ENCODE data around the gene STK10.
"Not testable (repeated sequence)": the region's sequence is repeated elsewhere in the genome, so short reads cannot be mapped to it uniquely, and the experiment has no call there.

Gene STK10

GRCh38 chr5:172166030-172166826, 21.8 kb downstream of the STK10 start:
- DNase-seq (ENCODE audit: low read depth, low spot score), result no peak

GRCh38 chr5:172165465-172165864, 22.6 kb downstream of the STK10 start:
- no peak for DNase-seq (ENCODE audit: low read depth, low spot score)

DNA sequence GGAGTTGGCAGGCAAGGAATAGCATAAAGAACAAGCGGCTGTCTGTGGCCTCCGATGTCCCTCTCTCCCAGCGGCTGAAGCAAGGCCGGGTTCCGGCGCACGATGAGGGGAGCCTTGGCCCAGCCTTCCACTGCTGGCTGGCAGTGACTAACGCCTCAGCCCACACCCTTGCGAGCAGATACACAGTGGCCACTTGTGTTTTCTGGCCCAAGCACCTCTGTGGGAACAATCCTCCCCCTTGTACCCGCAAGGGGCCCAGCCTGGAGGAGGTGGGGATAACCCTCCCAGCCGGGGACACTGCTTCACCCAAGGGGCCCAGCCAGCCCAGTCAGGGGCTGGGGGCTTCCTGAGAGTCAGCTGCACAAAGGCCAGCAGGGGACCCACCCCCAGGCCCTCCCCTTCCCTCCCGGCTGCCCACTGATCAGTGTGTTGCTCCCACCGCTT, 23.2 kb downstream of the STK10 start:
- no peak for DNase-seq (ENCODE audit: low read depth, low spot score)

DNA sequence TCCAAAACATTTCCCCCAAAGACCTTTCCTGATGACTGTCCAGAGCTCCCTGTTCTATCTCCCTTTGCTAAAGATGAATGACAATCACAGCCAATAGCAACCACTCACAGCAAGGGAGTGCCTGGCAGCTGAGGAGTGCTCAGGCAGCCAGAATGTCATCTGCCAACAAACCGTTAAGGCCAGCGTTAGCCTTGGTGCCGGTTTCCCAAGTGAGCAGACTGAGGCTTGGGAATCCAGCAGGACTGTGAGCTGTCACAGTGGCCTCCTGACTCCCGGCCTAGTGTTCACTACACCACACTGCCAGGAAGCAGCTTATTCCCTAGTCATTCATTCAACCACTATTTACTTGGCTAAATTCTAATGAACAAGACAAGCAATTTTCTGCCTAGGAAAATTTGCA, 24.7 kb downstream of the STK10 start:
- DNase-seq (ENCODE audit: low read depth, low spot score), result no peak

GRCh38 chr5:172162987-172163343, 25.1 kb downstream of the STK10 start:
- DNase-seq (ENCODE audit: low read depth, low spot score), result no peak

DNA sequence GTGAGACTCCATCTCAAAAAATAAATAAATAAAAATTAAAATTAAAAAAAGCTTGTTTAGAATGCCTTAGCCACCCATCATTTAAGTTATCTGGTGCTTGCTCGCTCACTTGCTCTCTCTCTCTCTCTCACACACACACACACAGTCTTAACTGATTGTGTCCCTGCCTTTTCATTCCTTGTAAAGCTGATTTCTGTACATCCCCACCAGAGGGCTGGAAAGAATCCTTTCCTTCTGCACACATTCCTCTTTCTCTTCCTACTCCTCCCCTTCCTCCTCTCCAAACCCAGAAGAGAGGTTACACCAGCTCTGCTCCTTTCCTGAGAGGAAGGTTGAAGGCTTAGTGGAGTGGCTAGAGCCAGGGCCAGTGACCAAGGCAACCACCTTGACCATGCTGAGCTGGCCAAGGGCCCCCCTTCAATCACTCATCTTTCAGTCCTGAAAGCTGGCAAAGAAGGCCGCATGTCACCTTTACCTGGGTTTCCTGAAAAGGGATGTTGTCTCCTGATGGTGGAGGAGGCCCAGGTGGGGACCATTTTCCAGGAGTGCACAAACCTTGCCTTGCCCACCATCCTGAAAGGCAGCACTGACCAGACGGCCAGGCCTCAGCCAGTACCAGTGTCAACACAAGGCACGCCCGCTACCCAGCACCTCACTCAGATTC, 25.6 kb downstream of the STK10 start:
- no peak for DNase-seq (ENCODE audit: low read depth, low spot score)

- DNase-seq (ENCODE audit: low read depth, low spot score), result no peak
These were observed 27.5 kb downstream of the STK10 start for GRCh38 chr5:172160506-172160905.

GRCh38 chr5:172159016-172159415, 29.0 kb downstream of the STK10 start:
- DNase-seq (ENCODE audit: low read depth, low spot score), result no peak

DNA sequence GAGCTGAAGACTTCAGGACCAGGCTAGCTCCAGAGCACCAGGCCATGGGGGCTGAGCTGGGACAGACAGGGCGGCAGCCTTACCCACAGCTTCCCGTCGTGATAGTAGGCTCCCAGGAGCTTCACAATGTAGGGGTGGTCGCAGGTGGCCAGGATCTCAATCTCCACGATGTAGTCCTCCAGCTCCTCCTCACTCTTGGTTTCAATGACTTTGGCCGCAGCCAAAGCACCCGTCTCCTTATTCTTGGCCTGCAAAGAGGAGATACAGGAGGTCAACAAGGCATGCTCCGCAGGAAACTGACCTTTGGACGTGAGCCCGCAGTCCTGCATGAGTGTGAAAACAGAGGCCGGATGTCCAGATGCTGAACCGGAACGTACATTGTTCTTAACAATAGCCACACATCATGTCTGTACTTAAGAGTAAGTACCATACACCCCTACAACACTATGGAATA, 31.5 kb downstream of the STK10 start:
- DNase-seq (ENCODE audit: low read depth, low spot score), result no peak

DNA sequence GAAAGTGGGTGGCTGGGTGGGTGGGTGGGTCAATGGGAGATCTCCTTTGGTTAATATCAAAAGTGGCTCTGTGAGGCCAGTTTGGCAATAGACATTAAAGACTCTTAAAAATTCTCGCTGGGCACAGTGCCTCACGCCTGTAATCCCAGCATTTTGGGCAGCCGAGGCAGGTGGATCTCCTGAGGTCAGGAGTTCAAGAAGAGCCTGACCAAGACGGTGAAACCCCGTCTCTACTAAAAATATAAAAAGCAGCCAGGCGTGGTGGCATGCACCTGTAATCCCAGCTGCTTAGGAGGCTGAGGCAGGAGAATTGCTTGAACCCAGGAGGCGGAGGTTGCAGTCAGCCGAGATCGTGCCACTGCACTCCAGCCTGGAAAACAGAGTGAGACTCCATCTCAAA, 32.9 kb downstream of the STK10 start:
- DNase-seq (ENCODE audit: low read depth, low spot score), result not testable (repeated sequence)

GRCh38 chr5:172153695-172154094, 34.3 kb downstream of the STK10 start:
- no peak for DNase-seq (ENCODE audit: low read depth, low spot score)

GRCh38 chr5:172151661-172152210, 36.3 kb downstream of the STK10 start:
- no peak for DNase-seq (ENCODE audit: low read depth, low spot score)

- DNase-seq (ENCODE audit: low read depth, low spot score), result no peak
These were observed 37.3 kb downstream of the STK10 start for GRCh38 chr5:172150514-172151425.

- not testable (repeated sequence) for DNase-seq (ENCODE audit: low read depth, low spot score)
These were observed 38.5 kb downstream of the STK10 start for GRCh38 chr5:172149481-172149880.

GRCh38 chr5:172149073-172149472, 39.0 kb downstream of the STK10 start:
- DNase-seq (ENCODE audit: low read depth, low spot score), result no peak

GRCh38 chr5:172148381-172148780, 39.6 kb downstream of the STK10 start:
- no peak for DNase-seq (ENCODE audit: low read depth, low spot score)

DNA sequence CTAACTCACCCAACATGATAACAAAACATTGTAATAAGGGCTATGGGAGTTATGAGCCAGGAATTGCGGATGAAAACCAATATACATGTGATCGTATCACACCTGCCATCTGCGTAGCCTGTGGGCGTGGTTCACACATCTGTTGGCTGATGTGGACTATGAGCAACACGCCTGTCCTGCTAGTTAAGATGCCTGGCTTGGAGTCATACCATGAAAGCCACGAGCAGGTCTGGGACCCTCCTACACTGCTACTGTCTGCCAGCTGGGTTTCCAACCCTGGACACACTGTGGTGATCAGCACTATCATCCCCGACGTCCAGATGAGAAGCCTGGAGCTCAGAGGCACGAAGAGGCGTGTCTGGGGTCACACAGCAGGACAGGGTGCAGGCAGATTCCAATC, 40.2 kb downstream of the STK10 start:
- no peak for DNase-seq (ENCODE audit: low read depth, low spot score)

DNA sequence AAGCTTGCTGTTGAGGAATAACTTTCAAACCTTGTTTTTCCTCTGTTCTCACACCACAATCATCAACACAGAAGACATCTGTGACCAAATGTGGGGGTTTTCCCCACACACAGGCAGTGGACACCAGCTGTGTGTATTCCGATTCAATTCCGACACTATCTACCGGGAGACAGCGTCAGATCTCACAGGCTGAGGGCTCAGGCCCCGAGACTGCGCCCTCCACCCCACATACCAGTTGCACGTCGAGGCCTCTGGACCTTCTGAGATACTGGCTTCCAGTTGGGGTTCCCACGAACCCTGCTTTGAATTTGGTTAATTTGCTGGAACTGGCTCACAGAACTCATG, 41.3 kb downstream of the STK10 start:
- DNase-seq (ENCODE audit: low read depth, low spot score), result no peak

- no peak for DNase-seq (ENCODE audit: low read depth, low spot score)
These were observed 41.9 kb downstream of the STK10 start for GRCh38 chr5:172145870-172146747.

DNA sequence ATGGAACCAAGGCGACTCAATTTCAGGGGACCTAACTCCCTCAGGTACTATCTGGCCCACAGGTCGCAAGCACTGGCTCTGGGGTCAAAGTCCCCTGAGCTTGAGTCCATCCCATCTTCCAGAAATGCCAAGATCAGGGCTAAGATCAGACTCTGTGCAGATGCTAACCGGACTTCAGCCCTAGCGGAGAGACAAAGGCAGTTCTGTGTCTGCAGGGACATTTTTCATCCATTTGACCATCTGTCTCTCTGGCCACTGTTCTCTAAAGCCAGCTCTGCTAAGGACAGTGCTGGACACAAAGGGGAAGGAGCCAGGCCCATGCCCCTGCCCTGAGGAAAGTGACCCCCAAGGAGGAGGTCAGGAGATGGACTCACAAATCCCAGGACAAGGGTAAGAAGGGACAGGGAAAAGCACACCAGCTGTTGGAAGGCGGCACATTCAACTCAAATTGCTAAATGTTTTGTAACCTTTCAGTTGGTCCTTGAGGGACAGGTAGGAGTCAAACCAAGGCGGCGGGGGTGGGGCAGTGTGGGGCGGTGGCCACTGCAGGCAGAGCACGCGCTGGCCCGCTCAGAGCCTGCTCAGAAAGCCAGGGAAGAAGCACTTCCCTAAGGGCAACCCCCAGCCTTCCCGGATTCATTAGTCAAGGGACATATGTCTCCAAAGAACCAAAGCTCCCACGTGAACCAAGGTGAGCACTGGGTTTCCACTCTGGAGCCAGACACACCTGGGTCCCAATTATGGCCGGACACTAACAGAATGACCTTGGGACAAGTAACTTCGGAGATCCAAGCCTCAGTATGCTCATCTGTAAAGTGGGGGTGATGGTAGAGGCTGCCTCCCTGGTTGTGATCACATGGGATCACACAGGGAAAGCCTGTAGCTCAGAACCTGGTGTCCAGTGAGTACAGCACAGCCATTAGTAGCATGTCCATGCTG, 42.8 kb downstream of the STK10 start:
- DNase-seq (ENCODE audit: low read depth, low spot score), result no peak

Data from iPS DF 19.7 (cell line).